Mesenchymal stem cell (in vitro differentiated cells and primary cell): ENCODE measurements around the gene MS4A13.

Experiments used
- DNase-seq: peaks from one replicate; pipeline ENCODE4 v3.0.0-alpha.2; 2013
- H2AFZ ChIP-seq: one replicate; pipeline ENCODE4 v1.6.1; 2013; ENCODE audit warnings: low read depth, mild to moderate bottlenecking, control low read depth, inconsistent platforms, low read length, moderate library complexity
- H2AK5ac ChIP-seq: 2 replicates; pipeline ENCODE4 v1.6.1; 2013; ENCODE audit warnings: low read length, moderate library complexity, mild to moderate bottlenecking, inconsistent platforms; ENCODE audit not compliant: severe bottlenecking
- H2BK120ac ChIP-seq: one replicate; pipeline ENCODE4 v1.6.1; 2013; ENCODE audit warnings: low read depth, mild to moderate bottlenecking, inconsistent platforms, low read length, moderate library complexity
- H2BK12ac ChIP-seq, 2 experiments: one replicate each; pipeline ENCODE4 v1.6.1; 2013; ENCODE audit warnings: inconsistent platforms in 2 of 2, low read length in 2 of 2, mild to moderate bottlenecking in 2 of 2, moderate library complexity in 2 of 2, control low read depth in 1 of 2
- H2BK15ac ChIP-seq: one replicate; pipeline ENCODE4 v1.6.1; 2013; ENCODE audit warnings: mild to moderate bottlenecking, low read depth, inconsistent platforms; ENCODE audit not compliant: poor library complexity, severe bottlenecking
- H2BK5ac ChIP-seq: 2 replicates; pipeline ENCODE4 v1.6.1; 2013; ENCODE audit warnings: low read depth, mild to moderate bottlenecking, low read length, control low read depth, inconsistent platforms; ENCODE audit not compliant: poor library complexity, severe bottlenecking
- H3K14ac ChIP-seq, 2 experiments: one replicate each; pipeline ENCODE4 v1.6.1; 2013; ENCODE audit warnings: inconsistent platforms in 2 of 2, low read length in 2 of 2, control low read depth in 1 of 2, mild to moderate bottlenecking in 1 of 2, moderate library complexity in 1 of 2
- H3K18ac ChIP-seq, 2 experiments: one replicate each; pipeline ENCODE4 v1.6.1; 2013; ENCODE audit warnings: inconsistent platforms in 2 of 2, low read length in 2 of 2, control low read depth in 1 of 2, low read depth in 1 of 2, mild to moderate bottlenecking in 1 of 2
- H3K23ac ChIP-seq, 2 experiments: one replicate each; pipeline ENCODE4 v1.6.1; 2013; ENCODE audit warnings: inconsistent platforms in 2 of 2, low read length in 2 of 2, mild to moderate bottlenecking in 2 of 2, moderate library complexity in 2 of 2, control low read depth in 1 of 2
- H3K27ac ChIP-seq: 2 replicates; pipeline ENCODE4 v1.5.1; 2013; ENCODE audit warnings: mild to moderate bottlenecking, moderate library complexity, low read length, control low read depth, inconsistent platforms; ENCODE audit not compliant: poor library complexity, severe bottlenecking
- H3K27me3 ChIP-seq, 2 experiments: 2 replicates each; pipeline versions ENCODE4 v1.6.1 to v1.7.0; 2013; ENCODE audit warnings: low read length in 2 of 2, mild to moderate bottlenecking in 2 of 2, moderate library complexity in 2 of 2, control low read depth in 1 of 2, inconsistent platforms in 1 of 2; ENCODE audit not compliant: control insufficient read depth in 1 of 2, insufficient read depth in 1 of 2
- H3K36me3 ChIP-seq, 2 experiments: 2 replicates each; pipeline versions ENCODE4 v1.6.1 to v1.7.0; 2013; ENCODE audit warnings: low read length in 2 of 2, control low read depth in 1 of 2, inconsistent platforms in 1 of 2, low read depth in 1 of 2, mild to moderate bottlenecking in 1 of 2; ENCODE audit not compliant: insufficient read depth in 2 of 2, control insufficient read depth in 1 of 2
- H3K4ac ChIP-seq, 2 experiments: one replicate each; pipeline ENCODE4 v1.6.1; 2013; ENCODE audit warnings: inconsistent platforms in 2 of 2, low read length in 2 of 2, mild to moderate bottlenecking in 2 of 2, moderate library complexity in 2 of 2, control low read depth in 1 of 2, low read depth in 1 of 2
- H3K4me1 ChIP-seq: 2 replicates; pipeline ENCODE4 v1.6.1; 2013; ENCODE audit warnings: low read depth, low read length, control low read depth; ENCODE audit not compliant: control insufficient read depth, insufficient read depth
- H3K4me2 ChIP-seq: 2 replicates; pipeline ENCODE4 v1.6.1; 2013; ENCODE audit warnings: low read length, mild to moderate bottlenecking, inconsistent platforms; ENCODE audit not compliant: poor library complexity, severe bottlenecking
- H3K4me3 ChIP-seq, 2 experiments: 2 replicates each; pipeline versions ENCODE4 v1.5.1 to v1.7.0; 2013; ENCODE audit warnings: low read length in 2 of 2, mild to moderate bottlenecking in 2 of 2, control low read depth in 1 of 2, low read depth in 1 of 2; ENCODE audit not compliant: insufficient read depth in 1 of 2
- H3K79me1 ChIP-seq: replicated peaks from 2 replicates; pipeline ENCODE4 v1.6.1; 2013; ENCODE audit warnings: mild to moderate bottlenecking, control low read depth, low read length, inconsistent platforms; ENCODE audit not compliant: poor library complexity, severe bottlenecking
- H3K9ac ChIP-seq: 2 replicates; pipeline ENCODE4 v1.7.0; 2013; ENCODE audit warnings: mild to moderate bottlenecking, low read length, moderate library complexity
- H3K9me3 ChIP-seq: 2 replicates; pipeline ENCODE4 v1.7.0; 2013; ENCODE audit warnings: mild to moderate bottlenecking, low read length; ENCODE audit not compliant: control insufficient read depth
- H4K8ac ChIP-seq: one replicate; pipeline ENCODE4 v1.6.1; 2013; ENCODE audit warnings: inconsistent platforms, mild to moderate bottlenecking, low read length, moderate library complexity
- H4K91ac ChIP-seq: one replicate; pipeline ENCODE4 v1.6.1; 2013; ENCODE audit warnings: mild to moderate bottlenecking, low read length, inconsistent platforms
- WGBS: methylation state at CpG from one replicate; pipeline ENCODE4 v1.1.7; 2013; ENCODE audit warnings: mixed read lengths; 5-methylcytosine and 5-hydroxymethylcytosine counted together

The MS4A13 gene

GRCh38 chr11:60498399-60498798 is 16.8 kb upstream of the MS4A13 start:
- Histone ChIP-seq H3K14ac (no peak overlapping the region), H3K23ac (no peak overlapping the region), H3K4me1 (peaks cover 5% of the 10 kb centered on the region), H2BK120ac (no peak overlapping the region), H3K4ac (no peak overlapping the region), H3K18ac (no peak overlapping the region), H3K9me3 (no peaks in the 10 kb centered on the region), H3K9ac (no peak overlapping the region), H3K4me3 (no peak overlapping the region), H3K36me3 (no peaks in the 10 kb centered on the region), H2BK12ac (no peak overlapping the region), H2BK15ac (no peak overlapping the region), H3K27me3 (no peaks in the 10 kb centered on the region), H3K4me2 (no peak overlapping the region), H4K8ac (no peak overlapping the region), H2BK5ac (no peak overlapping the region), H2AFZ (no peak overlapping the region), H2AK5ac (peak overlapping the region; percentile 57), H4K91ac (no peak overlapping the region), H3K27ac (peak overlapping the region; percentile 83), H3K79me1 (no peaks in the 10 kb centered on the region)
- 62% methylated on average over 2 of the region's 2 CpGs for WGBS
- no peak for DNase-seq

- no peak overlapping the region for H3K18ac ChIP-seq
- no peak overlapping the region for H2AK5ac ChIP-seq
- H3K23ac ChIP-seq, result peak overlapping the region in 1 of 2 experiments; percentile 9
- no peaks in the 10 kb centered on the region for H3K36me3 ChIP-seq
- H2AFZ ChIP-seq, result no peak overlapping the region
- no peaks in the 10 kb centered on the region for H3K9me3 ChIP-seq
- no peak overlapping the region for H3K14ac ChIP-seq
- no peaks in the 10 kb centered on the region for H3K27me3 ChIP-seq
- H3K79me1 ChIP-seq, result no peaks in the 10 kb centered on the region
- no peak overlapping the region for H2BK12ac ChIP-seq
- DNase-seq, result no peak
- no peak overlapping the region for H3K4me2 ChIP-seq
- H3K9ac ChIP-seq, result no peak overlapping the region
- H2BK120ac ChIP-seq, result no peak overlapping the region
- no peak overlapping the region for H4K91ac ChIP-seq
- no peak overlapping the region for H3K4ac ChIP-seq
- no peak overlapping the region for H3K4me3 ChIP-seq
- H4K8ac ChIP-seq, result no peak overlapping the region
- no peak overlapping the region for H2BK15ac ChIP-seq
- no peak overlapping the region for H2BK5ac ChIP-seq
- H3K4me1 ChIP-seq, result peaks cover 5% of the 10 kb centered on the region
- H3K27ac ChIP-seq, result peak overlapping the region; percentile 83
- WGBS, result 78% methylated on average over 4 of the region's 4 CpGs
Measured at GRCh38 chr11:60498853-60499252, 16.3 kb upstream of the MS4A13 start.

GRCh38 chr11:60500276-60500910 is 14.8 kb upstream of the MS4A13 start:
- Histone ChIP-seq H2AK5ac (no peak overlapping the region), H3K4me3 (no peak overlapping the region), H2BK12ac (no peak overlapping the region), H3K27ac (peak overlapping the region; percentile 95), H2BK120ac (no peak overlapping the region), H2AFZ (no peak overlapping the region), H2BK15ac (no peak overlapping the region), H3K4me2 (no peak overlapping the region), H2BK5ac (no peak overlapping the region), H3K14ac (no peak overlapping the region), H3K23ac (no peak overlapping the region), H3K9me3 (no peaks in the 10 kb centered on the region), H3K18ac (no peak overlapping the region), H3K4ac (no peak overlapping the region), H3K9ac (no peak overlapping the region), H3K36me3 (no peaks in the 10 kb centered on the region), H3K79me1 (no peaks in the 10 kb centered on the region), H4K91ac (no peak overlapping the region), H3K4me1 (peaks cover 5% of the 10 kb centered on the region), H3K27me3 (no peaks in the 10 kb centered on the region), H4K8ac (no peak overlapping the region)
- no peak for DNase-seq
- 49% methylated on average over 3 of the region's 3 CpGs for WGBS

- H3K27me3 ChIP-seq, result no peaks in the 10 kb centered on the region
- no peak overlapping the region for H3K14ac ChIP-seq
- DNase-seq, result no peak
- H2BK15ac ChIP-seq, result no peak overlapping the region
- no peak overlapping the region for H3K4me2 ChIP-seq
- H3K18ac ChIP-seq, result no peak overlapping the region
- H3K9ac ChIP-seq, result no peak overlapping the region
- H3K4ac ChIP-seq, result no peak overlapping the region
- H3K36me3 ChIP-seq, result no peaks in the 10 kb centered on the region
- peaks cover 5% of the 10 kb centered on the region for H3K4me1 ChIP-seq
- H4K91ac ChIP-seq, result no peak overlapping the region
- no peak overlapping the region for H2BK120ac ChIP-seq
- no peak overlapping the region for H3K27ac ChIP-seq
- H3K79me1 ChIP-seq, result no peaks in the 10 kb centered on the region
- no peak overlapping the region for H4K8ac ChIP-seq
- H2AFZ ChIP-seq, result no peak overlapping the region
- H2BK12ac ChIP-seq, result no peak overlapping the region
- H3K4me3 ChIP-seq, result no peak overlapping the region
- no peak overlapping the region for H2BK5ac ChIP-seq
- H3K9me3 ChIP-seq, result peaks cover 3% of the 10 kb centered on the region
- WGBS, result 53% methylated on average over 2 of the region's 3 CpGs
- no peak overlapping the region for H3K23ac ChIP-seq
- peak overlapping the region; percentile 87 for H2AK5ac ChIP-seq
Measured at GRCh38 chr11:60502221-60502775, 12.9 kb upstream of the MS4A13 start.
